T-helper 1 cell treated with Interleukin-12 subunit alpha and Interleukin-12 subunit beta and Interleukin-4 antibody, amounts not matched to agents 30 ng/mL and 1 ng/mL, for 36 hours (primary cell): ENCODE measurements around the gene OR6F1. TPM values are rescaled to one million over a fixed set of nuclear protein-coding genes. Genes with fewer than 3 reads are reported as not detected.

Experiments
- total RNA-seq: library from RNA; stranded (reverse); gene quantifications from 2 replicates; pipeline ENCODE4 v1.2.3, GENCODE V29; 2022

Gene OR6F1
- total RNA-seq, 1 donor from 2014 or later = not detected

Other genes with a start within 250 kb of the OR6F1 start
- not detected in 2 replicates for gene OR2C3, start 180.2 kb downstream of the OR6F1 start, total RNA-seq
- not detected in 2 replicates for gene GCSAML, start 167.5 kb downstream of the OR6F1 start, total RNA-seq
- not detected in 2 replicates for gene OR2G2, start 128.3 kb downstream of the OR6F1 start, total RNA-seq
- gene OR2G3, start 111.1 kb downstream of the OR6F1 start, total RNA-seq = not detected in 2 replicates
- gene OR13G1, start 36.9 kb downstream of the OR6F1 start, total RNA-seq = not detected in 2 replicates
- gene OR14K1, start 22.0 kb upstream of the OR6F1 start, total RNA-seq = not detected in 2 replicates
- not detected in 2 replicates for gene OR14A2, start 31.5 kb upstream of the OR6F1 start, total RNA-seq
- not detected in 2 replicates for gene OR1C1, start 43.9 kb upstream of the OR6F1 start, total RNA-seq
- not detected in 2 replicates for gene OR14A16, start 107.5 kb upstream of the OR6F1 start, total RNA-seq
- not detected in 2 replicates for gene OR11L1, start 125.2 kb upstream of the OR6F1 start, total RNA-seq
- gene TRIM58, start 140.5 kb upstream of the OR6F1 start, total RNA-seq = 0.61 TPM in 2 replicates
- not detected in 2 replicates for gene OR2W3, start 178.9 kb upstream of the OR6F1 start, total RNA-seq
- gene OR2T8, start 203.6 kb upstream of the OR6F1 start, total RNA-seq = not detected in 2 replicates
- not detected in 2 replicates for gene OR2AJ1, start 208.2 kb upstream of the OR6F1 start, total RNA-seq
- 0.34 TPM in 1 of 2 replicates, not detected in the other for gene OR2L8, start 232.2 kb upstream of the OR6F1 start, total RNA-seq
- gene OR2AK2, start 248.6 kb upstream of the OR6F1 start, total RNA-seq = 0.20 TPM in 1 of 2 replicates, not detected in the other